HEK293T (cell line): ENCODE measurements around the gene VSTM2L.

Experiments used
- ARNT ChIP-seq: fragments of 450-650 bp; IDR thresholded peaks from 2 replicates; pipeline ENCODE4 v1.6.1; 2017; ENCODE audit warnings: mild to moderate bottlenecking
- BHLHE40 ChIP-seq: fragments of 450-650 bp; IDR thresholded peaks from 2 replicates; pipeline ENCODE4 v1.6.1; 2016; ENCODE audit warnings: mild to moderate bottlenecking, moderate library complexity, borderline replicate concordance
- CTBP1 ChIP-seq: fragments of 450-650 bp; IDR thresholded peaks from 2 replicates; pipeline ENCODE4 v1.6.1; 2016; ENCODE audit warnings: borderline replicate concordance
- ELF4 ChIP-seq: fragments of 450-650 bp; IDR thresholded peaks from 2 replicates; pipeline ENCODE4 v1.6.1; 2017; ENCODE audit warnings: antibody characterized with exemption
- FOXA1 ChIP-seq: fragments of 450-650 bp; IDR thresholded peaks from 2 replicates; pipeline ENCODE4 v1.6.1; 2016; ENCODE audit warnings: mild to moderate bottlenecking
- FOXK2 ChIP-seq: fragments of 450-650 bp; IDR thresholded peaks from 2 replicates; pipeline ENCODE4 v1.6.1; 2016; ENCODE audit warnings: mild to moderate bottlenecking
- FOXM1 ChIP-seq: fragments of 450-650 bp; IDR thresholded peaks from 2 replicates; pipeline ENCODE4 v1.6.1; 2017; ENCODE audit warnings: mild to moderate bottlenecking, borderline replicate concordance
- HDGF ChIP-seq: fragments of 450-650 bp; IDR thresholded peaks from 2 replicates; pipeline ENCODE4 v1.6.1; 2017; ENCODE audit warnings: antibody characterized with exemption, borderline replicate concordance
- L3MBTL2 ChIP-seq: fragments of 450-650 bp; conservative IDR thresholded peaks from 2 replicates; pipeline ENCODE4 v1.6.1; 2016; ENCODE audit warnings: mild to moderate bottlenecking
- NFRKB ChIP-seq: fragments of 450-650 bp; IDR thresholded peaks from 2 replicates; pipeline ENCODE4 v1.6.1; 2016; ENCODE audit warnings: mild to moderate bottlenecking, moderate library complexity
- SP1 ChIP-seq: fragments of 450-650 bp; IDR thresholded peaks from 2 replicates; pipeline ENCODE4 v1.6.1; 2017
- SUZ12 ChIP-seq: fragments of 450-650 bp; IDR thresholded peaks from 2 replicates; pipeline ENCODE4 v1.6.1; 2016; ENCODE audit warnings: mild to moderate bottlenecking
- TARDBP ChIP-seq: fragments of 450-650 bp; IDR thresholded peaks from 2 replicates; pipeline ENCODE4 v1.6.1; 2016
- TF ChIP-seq, protein P1 (sequence below): fragments of 450-650 bp; IDR thresholded peaks from 2 replicates; pipeline ENCODE4 v1.6.1; 2016

DNA sequence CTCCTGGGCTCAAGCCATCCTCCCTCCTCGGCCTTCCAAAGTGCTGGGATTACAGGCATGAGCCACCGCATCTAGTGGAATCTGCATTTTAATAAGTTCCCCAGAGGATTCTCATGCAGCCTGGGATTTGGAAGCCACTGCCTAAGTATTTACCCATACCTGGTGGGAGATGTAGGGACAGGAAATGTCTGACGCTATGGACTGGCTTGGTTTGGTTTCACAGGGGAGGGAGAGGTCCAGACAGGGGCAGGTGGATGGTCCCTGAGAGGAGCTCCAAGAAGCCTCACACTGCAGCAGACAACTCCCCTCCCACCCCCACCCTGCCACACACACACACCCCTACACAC is 4.4 kb downstream of the VSTM2L start:
- TF ChIP-seq FOXM1: no peak
- TF ChIP-seq FOXK2: no peak
- no peak for TF ChIP-seq CTBP1
- no peak for TF ChIP-seq HDGF
- TF ChIP-seq SUZ12: no peak
- TF ChIP-seq TARDBP: no peak
- TF ChIP-seq FOXA1: no peak
- no peak for TF ChIP-seq ARNT
- TF ChIP-seq, protein P1, sequence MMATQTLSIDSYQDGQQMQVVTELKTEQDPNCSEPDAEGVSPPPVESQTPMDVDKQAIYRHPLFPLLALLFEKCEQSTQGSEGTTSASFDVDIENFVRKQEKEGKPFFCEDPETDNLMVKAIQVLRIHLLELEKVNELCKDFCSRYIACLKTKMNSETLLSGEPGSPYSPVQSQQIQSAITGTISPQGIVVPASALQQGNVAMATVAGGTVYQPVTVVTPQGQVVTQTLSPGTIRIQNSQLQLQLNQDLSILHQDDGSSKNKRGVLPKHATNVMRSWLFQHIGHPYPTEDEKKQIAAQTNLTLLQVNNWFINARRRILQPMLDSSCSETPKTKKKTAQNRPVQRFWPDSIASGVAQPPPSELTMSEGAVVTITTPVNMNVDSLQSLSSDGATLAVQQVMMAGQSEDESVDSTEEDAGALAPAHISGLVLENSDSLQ: no peak
- TF ChIP-seq SP1: no peak
- TF ChIP-seq BHLHE40: no peak
- no peak for TF ChIP-seq NFRKB
- TF ChIP-seq L3MBTL2: no peak
- no peak for TF ChIP-seq ELF4
